ENCODE results near the gene WDR20. TPM values are rescaled to one million over a fixed set of nuclear protein-coding genes. Genes with fewer than 3 reads are reported as not detected.

Gene WDR20
- total and polyA plus RNA-seq, 2 of the 8 experiments (the other 6 are each of a cell fraction or from before 2014, with no cell fraction given) = 11.2 to 26.7 TPM

DNA sequence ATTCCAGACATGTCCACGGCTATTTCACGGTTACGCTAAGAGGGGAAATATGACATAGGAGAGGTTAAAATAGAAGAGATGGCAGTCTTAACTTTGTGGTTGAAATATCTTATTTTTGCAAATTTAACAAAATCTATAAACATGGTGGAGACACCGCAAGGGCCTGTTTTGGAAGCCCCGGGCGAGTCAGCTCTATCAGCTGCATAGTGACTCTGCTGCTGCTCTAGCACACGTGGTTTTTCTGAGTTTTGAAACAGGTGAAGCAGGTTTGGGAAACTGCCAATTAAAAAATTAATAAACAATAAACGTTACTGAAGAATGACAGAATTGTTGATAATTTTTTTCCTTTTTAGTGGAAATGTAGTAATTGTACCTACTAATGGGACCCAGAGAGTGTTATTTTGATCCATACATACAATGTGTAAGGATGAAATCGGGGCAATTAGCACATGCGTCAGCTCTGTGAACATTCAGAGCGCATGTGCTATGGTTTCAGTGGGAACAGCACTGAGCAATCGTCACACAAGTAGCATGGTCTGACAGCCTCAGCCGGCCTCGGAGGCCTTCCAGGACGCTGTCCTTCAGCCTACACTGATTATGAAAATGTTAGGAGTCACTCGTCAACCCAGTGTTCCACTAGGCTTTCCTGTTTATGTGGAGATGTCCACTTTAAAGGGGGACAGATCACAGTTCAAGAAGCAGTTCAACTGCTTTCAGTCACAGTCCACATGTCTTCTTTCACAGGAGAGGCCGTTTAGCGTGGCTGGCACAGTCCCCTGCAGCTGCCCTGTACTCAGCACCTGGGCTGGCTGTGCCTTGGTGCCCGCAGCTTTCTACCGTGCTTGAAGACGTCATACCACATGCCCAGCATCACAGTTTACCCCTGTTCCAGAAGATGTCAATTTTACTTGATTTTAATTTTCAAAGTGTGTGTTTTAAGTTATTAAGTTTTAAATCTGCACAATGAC is 113.4 kb downstream of the WDR20 start:
- Histone ChIP-seq H3K4me1 (replicated peaks in 1 of 4; ENCODE audit: control insufficient read depth in 3 of 4, insufficient read depth in 4 of 4, low read length in 3 of 4) (peaks cover 0 to 4% (median 2%) of the 10 kb centered on the region in 4 experiments; a peak in 5 of 7 replicates), H2BK15ac (ENCODE audit: low read length) (no peak overlapping the region), H3K27ac (ENCODE audit: low read depth, low read length) (no peak overlapping the region), H3K23ac (ENCODE audit: insufficient read length) (no peak overlapping the region), H3K79me2 (ENCODE audit: control insufficient read depth in 1 of 2, insufficient read depth in 2 of 2, low read length in 2 of 2) (no peaks in the 10 kb centered on the region), H3K27me3 (replicated peaks in 1 of 4; ENCODE audit: control insufficient read depth in 3 of 4, extremely low read depth in 1 of 4, insufficient read depth in 3 of 4, low read length in 3 of 4) (peaks cover 0 to 9% (median 6%) of the 10 kb centered on the region in 4 experiments; a peak in 3 of 7 replicates), H3K56ac (replicated peaks; ENCODE audit: insufficient read length, low read depth, low read length) (no peak overlapping the region), H2AK5ac (ENCODE audit: low read depth, low read length) (no peak overlapping the region), H2BK12ac (ENCODE audit: low read depth, low read length) (no peak overlapping the region), H3K79me1 (ENCODE audit: low read depth, low read length) (no peaks in the 10 kb centered on the region), H3K4ac (replicated peaks; ENCODE audit: insufficient read length, low read depth, low read length) (no peak overlapping the region), H3K4me2 (ENCODE audit: insufficient read depth in 1 of 2, low read depth in 2 of 2, low read length in 2 of 2) (no peak overlapping the region), H2AFZ (ENCODE audit: low read length) (no peak overlapping the region), H4K5ac (ENCODE audit: insufficient read length, low read depth, low read length) (no peak overlapping the region), H4K8ac (ENCODE audit: extremely low read depth, insufficient read depth, low read length) (no peak overlapping the region), H3K4me3 (ENCODE audit: extremely low read depth in 1 of 4, insufficient read depth in 2 of 4, low read depth in 3 of 4, low read length in 4 of 4) (no peak overlapping the region), H3K14ac (ENCODE audit: insufficient read length) (no peak overlapping the region), H3K36me3 (ENCODE audit: control insufficient read depth in 2 of 4, insufficient read depth in 4 of 4, low read length in 3 of 4) (no peaks in the 10 kb centered on the region), H4K91ac (replicated peaks; ENCODE audit: insufficient read length, low read length) (no peak overlapping the region), H3K23me2 (ENCODE audit: low read depth, low read length) (no peaks in the 10 kb centered on the region), H3K18ac (ENCODE audit: extremely low read depth, low read length) (no peak overlapping the region), H2BK20ac (ENCODE audit: low read length) (no peak overlapping the region), H2BK5ac (ENCODE audit: low read depth, low read length) (no peak overlapping the region), H3K9me3 (ENCODE audit: insufficient read depth in 2 of 2, low read depth in 1 of 2, low read length in 1 of 2) (no peaks in the 10 kb centered on the region), H2BK120ac (replicated peaks; ENCODE audit: low read depth, low read length) (no peak overlapping the region), H3K9ac (replicated peaks in 1 of 4; ENCODE audit: extremely low read depth in 1 of 4, low read depth in 3 of 4, low read length in 3 of 4) (no peak overlapping the region), H4K20me1 (replicated peaks in 1 of 2; ENCODE audit: control insufficient read depth in 1 of 2, insufficient read depth in 2 of 2, low read length in 2 of 2) (no peaks in the 10 kb centered on the region)
- CTCF ChIA-PET (ENCODE audit: partially characterized antibody) = interaction anchor here (0.6 to 1.5 kb wide), 4 partner anchors 22 to 1482 kb away, joined by 3 read pairs; no protein-coding TSS in a partner anchor
- POLR2A ChIA-PET (ENCODE audit: partially characterized antibody) = interaction anchor here (1.6 kb wide), 1 partner anchor 42 kb away, joined by 3 read pairs; no protein-coding TSS in a partner anchor
- FAIRE-seq = no peak
- 91% methylated on average over 21 of the region's 21 CpGs; no CpG with 5 or more reads in 1 of the 2 experiments for WGBS, 2 experiments (ENCODE audit: extremely low coverage in 1 of 2, insufficient coverage in 1 of 2, insufficient read length in 1 of 2, insufficient replicate concordance in 2 of 2, low coverage in 1 of 2, low lambda C conversion rate in 2 of 2, missing lambda C conversion rate in 1 of 2)
- no peak for DNase-seq (ENCODE audit: low read depth in 1 of 2, low spot score in 2 of 2)
- TF ChIP-seq TEAD4 (IDR thresholded peaks at IDR 0.05; ENCODE audit: low read depth, low read length) (no peak), CHD1 (IDR thresholded peaks at IDR 0.05; ENCODE audit: low read depth, low read length) (no peak), EP300 (IDR thresholded peaks at IDR 0.05; ENCODE audit: borderline replicate concordance in 1 of 2, low read depth in 2 of 2, low read length in 2 of 2) (no peak), KDM5A (IDR thresholded peaks at IDR 0.05; ENCODE audit: low read length) (no peak), RNF2 (IDR thresholded peaks at IDR 0.05; ENCODE audit: borderline replicate concordance, low read depth, low read length, missing control alignments, poor library complexity, severe bottlenecking) (no peak), CEBPB (IDR thresholded peaks at IDR 0.05; ENCODE audit: low read depth, low read length) (no peak), JUND (IDR thresholded peaks at IDR 0.05; ENCODE audit: low read length) (no peak), BRCA1 (IDR thresholded peaks at IDR 0.05; ENCODE audit: low read depth, low read length) (no peak), JUN (IDR thresholded peaks at IDR 0.05; ENCODE audit: low read depth, low read length) (no peak), SP2 (IDR thresholded peaks at IDR 0.05; ENCODE audit: low read length) (no peak), SUZ12 (IDR thresholded peaks at IDR 0.05; ENCODE audit: low read length) (no peak), FOSL1 (IDR thresholded peaks at IDR 0.05; ENCODE audit: insufficient read depth, low read depth, low read length) (no peak)
